Activated CD4-positive, CD25-positive, alpha-beta regulatory T cell (primary cell): ENCODE measurements around the gene SSC5D.
A peak's percentile ranks its signal among the peaks of the same experiment; 100 is the strongest.
"Not testable (repeated sequence)": the region's sequence is repeated elsewhere in the genome, so short reads cannot be mapped to it uniquely, and the experiment has no call there.

Experiments used
- DNase-seq, 4 experiments: peaks; one replicate each; lab custom pipeline; 2025; lab: John Stamatoyannopoulos, UW

Gene SSC5D

GRCh38 chr19:55486971-55487923 is 989 bp upstream of the SSC5D start:
- peak in 1 of 4 experiments; percentile 10 for DNase-seq

- no peak for DNase-seq
These were observed 912 bp downstream of the SSC5D start for GRCh38 chr19:55488986-55489710.

GRCh38 chr19:55489711-55490477 is 1.7 kb downstream of the SSC5D start:
- DNase-seq = no peak

GRCh38 chr19:55490478-55491432 is 2.5 kb downstream of the SSC5D start:
- no peak for DNase-seq

GRCh38 chr19:55491546-55492360 is 3.5 kb downstream of the SSC5D start:
- no peak for DNase-seq

GRCh38 chr19:55492362-55492944 is 4.2 kb downstream of the SSC5D start:
- no peak for DNase-seq

GRCh38 chr19:55493052-55493644 is 4.9 kb downstream of the SSC5D start:
- no peak for DNase-seq

- DNase-seq = no peak
These were observed 5.5 kb downstream of the SSC5D start for GRCh38 chr19:55493645-55494171.

GRCh38 chr19:55494172-55494761 is 6.0 kb downstream of the SSC5D start:
- DNase-seq = no peak

GRCh38 chr19:55495646-55496349 is 7.6 kb downstream of the SSC5D start:
- no peak for DNase-seq

- DNase-seq = not testable (repeated sequence)
These were observed 8.6 kb downstream of the SSC5D start for GRCh38 chr19:55496820-55497219.

GRCh38 chr19:55497763-55498162 is 9.5 kb downstream of the SSC5D start:
- no peak for DNase-seq

GRCh38 chr19:55498246-55498840 is 10.1 kb downstream of the SSC5D start:
- no peak for DNase-seq

- DNase-seq = no peak
These were observed 12.2 kb downstream of the SSC5D start for GRCh38 chr19:55500368-55500952.

- no peak for DNase-seq
These were observed 14.1 kb downstream of the SSC5D start for GRCh38 chr19:55502197-55502952.

GRCh38 chr19:55503157-55503501 is 14.9 kb downstream of the SSC5D start:
- DNase-seq = no peak
